Measurements from ENCODE around the gene TPGS1. TPM values are rescaled to one million over a fixed set of nuclear protein-coding genes. Genes with fewer than 3 reads are reported as not detected.

Gene TPGS1
- total and polyA plus RNA-seq, 5 experiments from 2014 or later = 31.5 to 43.3 (median 33.0) TPM

GRCh38 chr19:491146-491741 is 16.1 kb upstream of the TPGS1 start:
- POLR2A ChIA-PET = interaction anchor here (1.7 to 2.1 kb wide), 2 partner anchors 15 to 20 kb away, joined by 9 to 11 read pairs; partner anchors contain the start of gene TPGS1
- peaks cover 0 to 3% (median 0%) of the 10 kb centered on the region in 3 donors for H3K36me3 Mint-ChIP-seq
- H3K4me1 Mint-ChIP-seq = peaks cover 5 to 28% (median 10%) of the 10 kb centered on the region in 4 donors
- H3K27me3 Mint-ChIP-seq = peaks cover under 1 to 11% (median 3%) of the 10 kb centered on the region in 5 donors
- no peak for ATAC-seq
- H3K4me3 Mint-ChIP-seq = no peak overlapping the region
- H3K9me3 Mint-ChIP-seq = no peaks in the 10 kb centered on the region
- peak in 1 of 10 donors; percentile 42 for DNase-seq
- no peak overlapping the region for H3K27ac Mint-ChIP-seq

GRCh38 chr19:492091-492531 is 15.2 kb upstream of the TPGS1 start:
- no peak for ATAC-seq
- Mint-ChIP-seq H3K9me3 (no peaks in the 10 kb centered on the region), H3K4me3 (no peak overlapping the region), H3K27ac (no peak overlapping the region), H3K27me3 (peaks cover 0 to 11% (median 2%) of the 10 kb centered on the region in 5 donors), H3K36me3 (peaks cover 0 to 3% (median 0%) of the 10 kb centered on the region in 3 donors), H3K4me1 (peaks cover 5 to 28% (median 10%) of the 10 kb centered on the region in 4 donors)
- POLR2A ChIA-PET = interaction anchor here (0.6 to 0.7 kb wide), 3 partner anchors 14 to 584 kb away, joined by 4 to 8 read pairs (median 5); no protein-coding TSS in a partner anchor
- peak in 8 of 10 donors; percentile 18 to 64 (median 40) for DNase-seq

DNA sequence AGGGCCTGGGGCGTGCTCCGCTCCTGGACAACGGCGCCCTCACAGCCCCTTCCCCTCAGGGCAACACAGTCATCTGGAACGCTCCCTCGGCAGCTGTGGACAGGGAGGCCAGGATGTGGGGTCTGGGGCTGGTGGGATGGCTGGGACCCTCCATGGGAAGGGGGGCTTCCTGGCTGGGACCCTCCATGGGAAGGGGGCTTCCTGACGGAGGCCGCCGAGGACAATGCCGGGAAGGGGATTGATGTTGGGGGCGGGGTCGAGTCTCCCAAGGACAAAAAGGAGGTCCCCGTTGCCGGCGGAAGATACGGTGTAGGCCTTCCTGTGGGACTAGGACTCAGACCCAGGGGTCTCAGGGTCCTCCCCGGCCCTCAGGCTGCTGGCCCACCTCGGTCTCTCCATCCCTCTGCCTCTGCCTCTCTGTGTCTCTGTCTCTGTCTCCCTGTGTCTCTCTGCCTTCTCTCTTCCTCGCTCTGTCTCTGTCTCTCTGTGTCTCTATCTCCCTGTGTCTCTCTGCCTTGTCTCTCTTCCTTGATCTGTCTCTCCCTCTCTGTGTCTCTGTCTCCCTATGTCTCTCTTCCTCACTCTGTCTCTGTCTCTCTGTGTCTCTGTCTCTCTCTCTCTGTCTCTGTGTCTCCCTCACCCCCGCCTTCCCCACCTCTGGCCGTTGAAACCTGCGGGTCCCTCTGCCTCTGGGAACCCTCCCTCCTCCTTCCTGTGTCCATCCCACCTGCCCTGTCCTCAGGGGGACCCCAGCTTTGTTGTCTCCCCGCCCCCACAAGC is 13.7 kb upstream of the TPGS1 start:
- POLR2A ChIA-PET = no interaction called here
- DNase-seq = no peak
- peaks cover 5 to 27% (median 8%) of the 10 kb centered on the region in 4 donors for H3K4me1 Mint-ChIP-seq
- H3K36me3 Mint-ChIP-seq = peaks cover 0 to 4% (median 0%) of the 10 kb centered on the region in 3 donors
- H3K4me3 Mint-ChIP-seq = peak overlapping the region in 4 of 10 donors; percentile 5 to 69 (median 38)
- H3K27ac Mint-ChIP-seq = peak overlapping the region in 4 of 10 donors; percentile 48 to 83 (median 70)
- no peak for ATAC-seq
- peaks cover 0 to 2% (median 0%) of the 10 kb centered on the region in 9 donors for H3K9me3 Mint-ChIP-seq
- H3K27me3 Mint-ChIP-seq = peaks cover 0 to 19% (median 8%) of the 10 kb centered on the region in 5 donors

DNA sequence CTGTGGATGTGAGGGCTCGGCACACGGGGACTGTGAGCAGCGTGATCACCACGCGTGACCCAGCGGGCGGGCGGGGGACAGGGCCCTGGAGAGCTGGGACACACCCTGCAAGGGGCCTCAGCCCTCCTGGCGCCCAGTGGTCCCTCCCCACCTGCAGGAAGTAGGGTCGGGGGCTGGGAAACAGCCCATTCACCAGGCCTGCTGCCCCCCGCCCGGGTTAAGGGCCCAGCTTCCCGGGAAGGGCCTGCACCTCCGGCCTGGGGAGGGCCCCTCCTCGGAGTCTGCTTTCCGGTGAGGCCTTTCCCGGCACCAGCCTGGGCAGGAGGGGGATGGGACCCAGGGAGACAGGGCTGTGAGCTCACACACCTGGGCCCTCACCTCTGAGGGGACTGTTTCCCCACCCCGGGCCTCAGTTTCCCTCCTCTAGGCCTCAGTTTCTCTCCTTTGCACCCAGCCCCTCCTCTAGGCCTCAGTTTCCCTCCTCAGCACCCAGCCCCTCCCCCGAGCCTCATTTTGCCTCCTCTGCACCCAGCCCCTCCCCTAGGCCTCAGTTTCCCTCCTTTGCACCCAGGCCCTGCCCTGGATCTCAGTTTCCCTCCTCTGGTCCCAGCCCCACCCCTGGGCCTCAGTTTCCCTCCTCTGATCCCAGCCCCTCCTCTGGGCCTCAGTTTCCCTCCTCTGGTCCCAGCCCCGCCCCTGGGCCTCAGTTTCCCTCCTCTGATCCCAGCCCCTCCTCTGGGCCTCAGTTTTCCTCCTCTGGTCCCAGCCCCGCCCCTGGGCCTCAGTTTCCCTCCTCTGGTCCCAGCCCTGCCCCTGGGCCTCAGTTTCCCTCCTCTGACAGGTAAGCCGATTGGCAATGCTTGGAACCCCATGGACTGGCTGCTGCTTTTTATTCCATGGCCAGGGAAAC is 12.9 kb upstream of the TPGS1 start:
- Mint-ChIP-seq H3K27ac (no peak overlapping the region), H3K9me3 (peaks cover 0 to 2% (median 0%) of the 10 kb centered on the region in 9 donors), H3K27me3 (peaks cover 4 to 26% (median 17%) of the 10 kb centered on the region in 5 donors), H3K4me1 (peaks cover 5 to 30% (median 13%) of the 10 kb centered on the region in 4 donors), H3K36me3 (peaks cover 0 to 7% (median 0%) of the 10 kb centered on the region in 3 donors), H3K4me3 (no peak overlapping the region)
- ATAC-seq (no peak), DNase-seq (no peak)
- POLR2A ChIA-PET = no interaction called here

DNA sequence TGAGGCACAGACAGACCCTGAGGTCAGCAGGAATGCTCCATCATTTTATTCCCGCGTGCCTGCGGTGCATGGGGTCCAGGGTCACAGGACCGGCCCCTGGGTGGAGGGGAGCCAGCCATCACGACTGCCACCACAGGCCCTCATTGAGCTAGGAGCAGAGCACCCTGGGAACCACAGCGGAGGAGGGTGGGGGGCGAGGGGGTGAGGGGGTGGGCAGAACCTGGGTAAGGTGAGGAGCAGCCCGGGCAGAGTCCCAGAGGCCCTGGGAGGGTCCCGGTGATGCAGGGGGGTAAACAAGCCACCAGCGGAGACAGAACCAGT is 12.3 kb upstream of the TPGS1 start:
- H3K27ac Mint-ChIP-seq = no peak overlapping the region
- peaks cover 5 to 25% (median 11%) of the 10 kb centered on the region in 4 donors for H3K4me1 Mint-ChIP-seq
- peaks cover 6 to 27% (median 17%) of the 10 kb centered on the region in 5 donors for H3K27me3 Mint-ChIP-seq
- DNase-seq (no peak), ATAC-seq (no peak)
- H3K4me3 Mint-ChIP-seq = peak overlapping the region in 1 of 10 donors; percentile 45
- H3K9me3 Mint-ChIP-seq = peaks cover 0 to 2% (median 0%) of the 10 kb centered on the region in 9 donors
- H3K36me3 Mint-ChIP-seq = peaks cover 0 to 7% (median 0%) of the 10 kb centered on the region in 3 donors
- POLR2A ChIA-PET = interaction anchor here (0.8 to 1.1 kb wide), 2 partner anchors 12 to 164 kb away, joined by 3 to 4 read pairs; no protein-coding TSS in a partner anchor

GRCh38 chr19:495402-496111 is 11.7 kb upstream of the TPGS1 start:
- ATAC-seq (peak; percentile 37 to 58), DNase-seq (peak in 8 of 10 donors; percentile 30 to 57 (median 48))
- H3K9me3 Mint-ChIP-seq = peaks cover 0 to 2% (median 0%) of the 10 kb centered on the region in 9 donors
- H3K36me3 Mint-ChIP-seq = peaks cover 0 to 7% (median 0%) of the 10 kb centered on the region in 3 donors
- peak overlapping the region in 4 of 10 donors; percentile 36 to 56 (median 50) for H3K4me3 Mint-ChIP-seq
- H3K4me1 Mint-ChIP-seq = peaks cover 5 to 20% (median 11%) of the 10 kb centered on the region in 4 donors
- peaks cover 6 to 27% (median 17%) of the 10 kb centered on the region in 5 donors for H3K27me3 Mint-ChIP-seq
- peak overlapping the region in 2 of 10 donors; percentile 4 to 37 for H3K27ac Mint-ChIP-seq
- POLR2A ChIA-PET = interaction anchor here (0.8 to 1.1 kb wide), 2 partner anchors 11 to 163 kb away, joined by 3 to 4 read pairs; no protein-coding TSS in a partner anchor

GRCh38 chr19:496112-496665 is 11.1 kb upstream of the TPGS1 start, which contains the start of gene MADCAM1:
Gene MADCAM1, plus strand, starts transcription at chr19:496486. Its CDS starts 14 bp downstream, at chr19:496500.
- peak within 1 kb of the TSS in 4 of 10 donors; percentile 36 to 56 (median 50) for H3K4me3 Mint-ChIP-seq

GRCh38 chr19:496986-497385 is 10.3 kb upstream of the TPGS1 start:
- peak overlapping the region in 1 of 10 donors; percentile 34 for H3K4me3 Mint-ChIP-seq
- peaks cover 0 to 2% (median 0%) of the 10 kb centered on the region in 9 donors for H3K9me3 Mint-ChIP-seq
- H3K27ac Mint-ChIP-seq = no peak overlapping the region
- peaks cover 6 to 27% (median 17%) of the 10 kb centered on the region in 5 donors for H3K27me3 Mint-ChIP-seq
- ATAC-seq = no peak
- peaks cover 5 to 20% (median 11%) of the 10 kb centered on the region in 4 donors for H3K4me1 Mint-ChIP-seq
- H3K36me3 Mint-ChIP-seq = peaks cover 0 to 7% (median 0%) of the 10 kb centered on the region in 3 donors
- no peak for DNase-seq
- POLR2A ChIA-PET = no interaction called here

More at GRCh38 chr19:496112-496665, 11.1 kb upstream of the TPGS1 start, which contains the start of gene MADCAM1:
- peaks cover 0 to 7% (median 0%) of the 10 kb centered on the region in 3 donors for H3K36me3 Mint-ChIP-seq
- H3K9me3 Mint-ChIP-seq = peaks cover 0 to 2% (median 0%) of the 10 kb centered on the region in 9 donors
- H3K4me1 Mint-ChIP-seq = peaks cover 5 to 20% (median 11%) of the 10 kb centered on the region in 4 donors
- POLR2A ChIA-PET = interaction anchor here (1.1 kb wide), 1 partner anchor 11 kb away, joined by 4 read pairs; no protein-coding TSS in a partner anchor
- ATAC-seq (no peak), DNase-seq (no peak)
- peak within 1 kb of the TSS in 2 of 10 donors; percentile 4 to 37 for H3K27ac Mint-ChIP-seq
- H3K27me3 Mint-ChIP-seq = peaks cover 6 to 27% (median 17%) of the 10 kb centered on the region in 5 donors

DNA sequence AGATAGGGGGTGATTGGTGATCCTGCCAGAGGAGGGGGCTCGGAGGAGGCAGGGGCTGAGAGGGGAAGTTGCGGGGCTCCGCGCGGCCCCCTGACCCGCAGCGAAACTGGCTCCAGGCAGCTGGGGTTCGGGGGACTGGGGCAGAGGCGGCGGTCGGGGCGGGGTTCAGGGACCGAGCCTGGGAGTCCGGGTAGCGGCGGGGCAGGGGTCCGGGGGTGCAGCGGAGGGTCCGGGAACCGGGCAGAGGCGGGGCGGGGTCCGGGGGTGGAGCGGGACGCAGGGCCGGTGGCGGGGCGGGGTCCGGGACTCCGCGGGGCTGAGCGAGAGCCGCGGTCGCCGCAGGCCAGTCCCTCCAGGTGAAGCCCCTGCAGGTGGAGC is 9.8 kb upstream of the TPGS1 start:
- POLR2A ChIA-PET = interaction anchor here (0.6 to 0.9 kb wide), 3 partner anchors 9 to 18 kb away, joined by 3 to 4 read pairs (median 3); partner anchors contain the start of gene TPGS1
- H3K27ac Mint-ChIP-seq = no peak overlapping the region
- H3K9me3 Mint-ChIP-seq = peaks cover 0 to 2% (median 0%) of the 10 kb centered on the region in 9 donors
- peak overlapping the region in 1 of 10 donors; percentile 34 for H3K4me3 Mint-ChIP-seq
- peaks cover 0 to 7% (median 0%) of the 10 kb centered on the region in 3 donors for H3K36me3 Mint-ChIP-seq
- peak in 1 of 2 donors; percentile 46 for ATAC-seq
- H3K27me3 Mint-ChIP-seq = peaks cover 6 to 27% (median 17%) of the 10 kb centered on the region in 5 donors
- H3K4me1 Mint-ChIP-seq = peaks cover 5 to 20% (median 11%) of the 10 kb centered on the region in 4 donors
- no peak for DNase-seq

DNA sequence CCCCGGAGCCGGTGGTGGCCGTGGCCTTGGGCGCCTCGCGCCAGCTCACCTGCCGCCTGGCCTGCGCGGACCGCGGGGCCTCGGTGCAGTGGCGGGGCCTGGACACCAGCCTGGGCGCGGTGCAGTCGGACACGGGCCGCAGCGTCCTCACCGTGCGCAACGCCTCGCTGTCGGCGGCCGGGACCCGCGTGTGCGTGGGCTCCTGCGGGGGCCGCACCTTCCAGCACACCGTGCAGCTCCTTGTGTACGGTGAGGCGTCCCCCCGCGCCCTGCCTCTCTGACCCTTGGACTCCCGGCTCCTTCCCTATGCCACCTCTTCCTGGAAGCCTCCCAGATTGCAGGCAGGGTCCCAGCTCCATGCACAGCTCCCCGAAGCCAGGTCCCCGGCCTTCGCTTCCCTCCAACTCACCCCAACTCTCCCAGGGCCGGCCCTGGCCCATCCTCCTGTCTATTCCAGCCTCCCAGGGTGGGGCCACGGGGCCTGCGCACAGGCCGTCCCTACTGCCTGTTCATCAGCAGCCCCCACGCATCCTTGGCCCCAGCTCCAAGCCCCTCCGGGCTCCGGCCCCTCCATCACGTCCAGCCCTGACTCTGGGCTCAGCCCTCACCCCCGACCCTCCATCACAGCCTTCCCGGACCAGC is 9.3 kb upstream of the TPGS1 start:
- Mint-ChIP-seq H3K9me3 (peaks cover 0 to 2% (median 0%) of the 10 kb centered on the region in 9 donors), H3K4me1 (peaks cover 3 to 19% (median 14%) of the 10 kb centered on the region in 4 donors), H3K4me3 (peak overlapping the region in 6 of 10 donors; percentile 24 to 69 (median 42)), H3K27me3 (peaks cover 6 to 27% (median 17%) of the 10 kb centered on the region in 5 donors), H3K27ac (no peak overlapping the region), H3K36me3 (peaks cover 0 to 7% (median 0%) of the 10 kb centered on the region in 3 donors)
- POLR2A ChIA-PET = interaction anchor here (0.6 to 0.9 kb wide), 4 partner anchors 9 to 19 kb away, joined by 3 to 4 read pairs (median 4); partner anchors contain the start of gene TPGS1
- DNase-seq = no peak
- ATAC-seq = peak in 1 of 2 donors; percentile 43
